ENCODE data around the gene SLC52A3.
"Not testable (repeated sequence)": the region's sequence is repeated elsewhere in the genome, so short reads cannot be mapped to it uniquely, and the experiment has no call there.

- not testable (repeated sequence) for TF ChIP-seq CTCF (conservative IDR thresholded peaks at IDR 0.05); ZFX (IDR thresholded peaks at IDR 0.05)
Measured at GRCh38 chr20:724797-725196, 43.5 kb downstream of the SLC52A3 start.
